Suppressor macrophage treated with lipopolysaccharide for 1 hour (primary cell): ENCODE results near the gene TMEM134.

Experiments used
- DNase-seq, 3 donors: peaks; one replicate each; pipeline ENCODE4 v3.0.0-alpha.2; 2020 to 2022

The TMEM134 gene

DNA sequence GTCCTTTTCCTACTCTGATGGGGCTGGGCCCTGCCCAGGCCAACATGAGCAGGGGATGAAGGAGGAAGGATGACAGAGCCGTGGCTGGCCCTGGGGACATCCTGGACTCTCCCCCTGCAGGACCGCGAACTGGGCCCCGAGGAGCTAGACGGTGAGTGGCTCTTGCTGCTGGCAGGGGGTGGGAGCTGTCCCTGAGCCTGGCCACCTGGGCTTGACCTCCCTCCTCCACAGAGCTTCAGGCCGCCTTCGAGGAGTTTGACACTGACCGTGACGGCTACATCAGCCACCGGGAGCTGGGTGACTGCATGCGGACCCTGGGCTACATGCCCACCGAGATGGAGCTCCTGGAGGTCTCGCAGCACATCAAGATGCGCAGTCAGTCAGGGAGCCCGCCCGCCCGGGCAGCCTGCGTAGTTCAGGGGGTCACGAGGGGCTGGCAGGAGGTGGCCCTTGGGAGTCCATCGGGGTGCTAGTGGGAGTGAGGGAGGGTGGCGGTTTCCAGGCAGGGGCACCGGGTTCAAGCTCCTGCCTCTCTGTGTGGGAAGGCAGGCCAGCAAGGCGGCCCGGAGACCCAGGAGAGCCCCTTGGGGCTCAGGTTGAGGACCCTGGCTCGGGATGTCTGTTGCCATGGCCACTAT is 12.9 kb downstream of the TMEM134 start:
- no peak for DNase-seq

GRCh38 chr11:67455054-67455453 is 14.0 kb downstream of the TMEM134 start, which contains the start of gene CABP4:
Gene CABP4 (plus strand): TSS chr11:67455354. CDS start chr11:67455424, 70 bp downstream.
- no peak for DNase-seq

DNA sequence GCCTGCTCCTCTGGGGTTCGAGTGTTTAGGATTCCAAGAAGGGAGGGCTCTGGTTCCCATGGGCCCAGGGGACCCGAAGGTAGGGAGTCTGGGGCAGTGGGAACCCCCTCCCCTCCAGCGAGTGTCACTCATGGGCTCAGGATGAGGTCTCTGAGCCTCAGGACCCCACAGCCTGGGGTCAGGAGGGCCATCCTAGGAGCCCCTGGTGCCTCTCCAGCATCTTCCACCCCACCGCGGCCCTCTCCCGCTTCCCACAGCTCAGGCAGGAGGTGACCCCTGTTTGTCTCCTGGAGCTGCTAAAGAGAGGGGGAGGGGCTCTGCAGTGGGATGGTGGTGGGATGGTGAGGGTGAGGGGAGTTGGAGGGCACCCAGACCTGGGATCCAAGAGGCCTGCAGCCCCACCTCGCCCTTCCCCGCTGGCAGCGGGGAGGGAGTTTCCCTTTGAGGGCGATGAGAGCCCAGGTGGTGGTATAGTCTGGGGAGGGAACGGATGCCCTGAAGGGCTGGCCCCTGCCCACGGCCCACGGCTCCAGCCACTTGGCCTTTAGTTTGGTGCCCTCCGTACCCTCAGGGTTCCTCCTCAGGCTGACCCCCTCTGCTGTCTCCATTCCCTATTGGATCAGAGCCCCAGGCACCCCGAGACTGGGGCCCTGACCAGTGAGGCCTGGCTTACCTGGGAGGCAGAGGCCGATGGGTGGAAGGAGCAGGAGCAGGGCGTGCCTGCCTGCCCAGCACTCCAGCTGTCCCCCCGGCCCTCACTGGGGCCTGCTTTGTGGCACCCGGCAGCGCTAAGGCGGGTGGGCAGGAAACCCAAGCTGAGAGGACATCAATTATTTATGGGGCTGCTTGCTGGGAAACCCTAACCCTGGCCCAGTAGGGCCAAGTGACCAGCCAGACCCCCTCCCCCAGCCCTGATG is 15.0 kb downstream of the TMEM134 start:
- DNase-seq, result no peak

DNA sequence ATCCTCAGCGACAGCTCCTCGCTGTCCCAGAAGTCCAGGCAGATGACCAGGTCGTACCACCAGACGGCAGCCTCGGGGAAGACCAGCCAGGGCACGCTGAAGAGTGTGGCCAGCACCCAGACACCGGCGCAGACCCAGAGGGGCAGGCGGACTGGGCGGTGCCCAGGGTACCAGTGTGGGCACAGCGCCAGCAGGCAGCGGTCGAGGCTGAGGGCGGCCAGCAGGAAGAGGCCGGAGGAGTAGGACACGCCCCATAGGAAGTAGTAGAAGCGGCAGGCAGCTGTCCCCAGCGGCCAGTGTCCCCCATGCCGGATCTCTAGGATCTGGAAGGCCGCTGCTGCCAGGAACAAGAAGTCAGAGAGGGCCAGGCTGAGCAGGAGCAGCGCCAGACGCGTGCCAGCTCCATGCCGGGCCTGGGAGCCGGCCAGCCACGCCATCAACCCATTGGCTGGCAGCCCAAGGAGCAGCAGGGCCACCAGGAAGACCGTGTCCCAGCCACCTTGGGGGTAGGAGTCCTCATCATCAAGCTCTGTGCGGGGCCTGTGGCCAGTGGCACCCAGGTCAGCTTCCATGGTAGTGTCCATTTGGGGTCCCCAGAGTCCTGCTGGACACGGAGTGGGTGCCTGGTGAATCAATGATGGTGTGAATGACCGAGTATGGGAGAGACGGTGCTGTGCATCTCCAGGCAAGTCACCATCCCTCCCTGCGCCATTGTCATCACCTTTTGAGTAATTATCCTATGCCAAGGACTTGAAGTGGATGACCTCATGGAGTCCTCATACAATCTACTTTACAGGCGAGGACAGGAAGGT is 16.7 kb downstream of the TMEM134 start, which contains the start of gene GPR152:
Gene GPR152 (minus strand): TSS at position 589 of the 812 bp plus-strand sequence. CDS start 5 bp downstream, at position 584.
- no peak for DNase-seq

DNA sequence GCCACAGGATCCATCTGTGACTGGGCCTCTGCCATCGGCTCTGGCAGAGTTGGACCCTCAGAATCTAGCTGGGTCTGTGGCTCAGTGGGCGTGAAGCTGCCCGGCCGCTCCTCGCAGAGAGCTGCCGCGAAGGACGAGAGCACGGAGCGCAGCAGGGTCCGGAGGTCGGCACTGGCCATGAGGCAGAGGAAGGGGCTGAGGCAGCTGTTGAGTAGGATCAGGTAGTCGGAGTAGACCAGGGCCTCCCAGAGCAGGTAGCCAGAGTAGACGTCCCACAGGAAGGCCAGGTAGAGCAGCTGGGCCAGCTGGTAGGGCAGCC is 17.4 kb downstream of the TMEM134 start:
- no peak for DNase-seq

GRCh38 chr11:67450796-67451657 is 18.0 kb downstream of the TMEM134 start:
- no peak for DNase-seq

DNA sequence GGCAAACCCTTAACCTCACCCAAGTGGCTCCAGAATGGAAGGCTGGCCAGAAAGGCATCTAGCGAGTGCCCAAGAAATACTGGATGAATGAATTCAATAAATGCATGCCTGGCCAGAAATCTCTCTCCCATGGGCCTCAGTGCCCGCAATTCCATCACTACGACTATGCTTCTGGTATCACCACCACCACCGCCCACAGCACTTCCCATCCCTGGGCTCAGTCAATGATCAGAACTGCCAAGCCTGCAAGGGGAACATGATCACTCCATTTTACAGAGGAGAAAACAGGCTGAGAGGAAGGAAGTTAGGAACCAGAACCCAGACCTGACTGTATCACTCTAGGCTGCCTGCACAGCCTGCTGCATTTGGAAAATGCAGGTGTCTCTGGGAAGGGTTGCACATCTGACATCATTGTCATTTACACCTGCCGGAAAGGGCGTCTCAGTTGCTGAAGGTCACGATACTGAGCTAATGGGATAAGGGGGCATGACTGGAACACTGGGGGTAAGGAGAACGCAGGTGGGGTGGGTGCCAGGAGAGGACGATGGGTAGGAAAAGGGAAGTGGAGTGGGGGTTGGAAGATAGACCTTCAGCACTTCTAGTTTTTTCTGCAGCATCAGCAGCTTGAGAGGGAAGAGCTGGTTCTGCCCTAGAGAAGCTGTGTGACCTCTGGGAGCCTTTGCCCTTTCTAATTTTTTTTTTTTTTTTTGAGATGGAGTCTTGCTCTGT is 19.8 kb downstream of the TMEM134 start:
- peak; percentile 64 to 69 (median 64) for DNase-seq

- no peak for DNase-seq
Measured at GRCh38 chr11:67448220-67448609, 20.8 kb downstream of the TMEM134 start.

- DNase-seq, result no peak
Measured at GRCh38 chr11:67445515-67445914, 23.5 kb downstream of the TMEM134 start.

DNA sequence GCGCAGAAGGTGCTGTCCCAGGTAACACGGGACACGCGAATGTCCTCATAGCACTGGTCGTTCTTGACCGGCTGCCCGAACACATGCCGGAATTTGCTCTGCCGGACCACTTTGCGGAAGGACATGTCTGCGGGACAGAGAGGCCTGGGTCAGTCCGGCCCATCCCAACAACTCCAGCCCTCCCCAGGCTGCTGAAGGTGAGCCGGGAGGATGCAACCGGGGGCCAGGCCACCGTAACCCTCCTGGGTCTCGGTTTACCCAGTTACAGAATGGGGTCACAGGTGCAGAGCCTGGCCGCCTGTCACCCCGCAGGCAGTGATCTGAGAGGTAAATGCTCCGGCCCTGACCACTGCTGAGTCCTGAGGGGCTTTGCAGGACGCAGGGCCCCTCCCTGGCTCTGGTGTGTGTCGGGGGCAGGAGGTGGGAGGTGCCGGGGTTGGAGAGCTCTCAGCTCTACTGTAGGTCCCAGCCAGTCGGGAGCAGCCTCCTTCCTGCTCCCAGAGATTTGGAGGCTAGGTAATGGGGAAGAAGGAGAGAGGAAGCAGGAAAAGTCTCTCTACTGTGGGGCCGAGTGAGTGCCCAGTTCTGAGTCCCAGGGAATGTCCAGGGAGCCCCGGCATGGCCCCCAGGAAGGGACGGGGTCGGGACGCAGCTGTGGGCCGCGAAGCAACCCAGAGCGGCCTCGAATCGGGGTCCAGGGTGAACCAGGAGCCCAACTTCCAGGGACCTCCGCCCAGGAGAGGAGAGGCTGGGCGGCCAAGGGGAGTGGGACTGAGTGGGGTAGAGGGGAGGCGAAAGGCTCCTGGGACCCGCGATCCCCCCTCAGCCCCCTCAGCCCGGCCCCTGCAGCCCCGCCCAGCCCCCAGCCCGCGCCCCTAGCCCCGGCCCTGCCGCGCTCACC is 26.3 kb downstream of the TMEM134 start:
- peak in 1 of 3 donors; percentile 15 for DNase-seq

DNA sequence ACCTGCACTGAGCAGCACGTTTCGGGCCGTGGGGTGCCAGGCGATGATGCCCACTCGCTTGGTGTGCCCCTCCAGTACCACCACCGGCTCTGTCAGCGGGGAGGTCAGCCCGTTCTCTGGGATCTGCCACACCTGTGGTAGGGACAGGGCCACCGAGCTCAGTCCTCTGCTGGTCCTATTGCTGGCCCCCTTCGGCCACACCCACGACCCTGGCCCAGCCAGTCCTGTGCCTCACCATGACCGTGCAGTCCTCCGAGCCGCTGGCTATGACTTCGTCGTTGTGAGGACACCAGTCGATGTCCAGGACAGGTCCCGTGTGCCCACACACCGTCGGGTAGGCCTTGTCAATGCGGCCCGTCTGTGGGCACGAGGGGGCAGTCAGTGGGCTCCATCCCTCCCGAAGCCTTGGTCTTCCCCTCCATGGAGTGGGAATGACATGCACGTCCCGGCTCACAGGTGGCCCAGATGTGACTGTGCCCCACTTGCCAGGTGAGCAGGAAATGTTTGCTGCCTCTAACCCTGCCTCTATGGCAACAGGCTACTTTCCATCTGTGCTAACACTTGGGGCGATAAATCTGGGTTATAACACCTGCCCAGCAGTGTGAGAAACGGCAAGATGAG is 27.2 kb downstream of the TMEM134 start:
- DNase-seq, result no peak

DNA sequence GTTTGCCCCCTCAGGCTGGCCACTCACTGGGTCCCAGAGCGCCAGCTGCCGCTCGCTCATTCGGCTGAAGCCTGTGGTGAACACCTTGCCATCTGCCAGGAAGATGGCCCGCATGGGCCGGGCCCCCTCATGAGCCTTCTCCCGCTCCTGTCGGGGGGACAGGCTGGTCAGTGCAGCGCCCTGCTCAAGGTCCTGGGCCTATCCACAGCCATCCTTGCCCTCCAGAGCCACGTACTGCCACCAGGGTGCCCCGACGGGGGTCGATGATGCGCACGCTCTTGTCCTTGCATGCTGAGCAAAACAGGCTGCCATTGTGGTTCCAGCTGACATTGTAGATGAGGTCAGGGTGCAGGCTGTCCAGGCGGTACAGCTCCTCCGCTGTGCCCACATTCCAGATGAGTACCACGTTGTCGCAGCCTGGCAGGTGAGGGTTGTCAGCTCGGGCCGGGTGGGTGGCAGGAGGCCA is 27.9 kb downstream of the TMEM134 start:
- DNase-seq, result no peak

DNA sequence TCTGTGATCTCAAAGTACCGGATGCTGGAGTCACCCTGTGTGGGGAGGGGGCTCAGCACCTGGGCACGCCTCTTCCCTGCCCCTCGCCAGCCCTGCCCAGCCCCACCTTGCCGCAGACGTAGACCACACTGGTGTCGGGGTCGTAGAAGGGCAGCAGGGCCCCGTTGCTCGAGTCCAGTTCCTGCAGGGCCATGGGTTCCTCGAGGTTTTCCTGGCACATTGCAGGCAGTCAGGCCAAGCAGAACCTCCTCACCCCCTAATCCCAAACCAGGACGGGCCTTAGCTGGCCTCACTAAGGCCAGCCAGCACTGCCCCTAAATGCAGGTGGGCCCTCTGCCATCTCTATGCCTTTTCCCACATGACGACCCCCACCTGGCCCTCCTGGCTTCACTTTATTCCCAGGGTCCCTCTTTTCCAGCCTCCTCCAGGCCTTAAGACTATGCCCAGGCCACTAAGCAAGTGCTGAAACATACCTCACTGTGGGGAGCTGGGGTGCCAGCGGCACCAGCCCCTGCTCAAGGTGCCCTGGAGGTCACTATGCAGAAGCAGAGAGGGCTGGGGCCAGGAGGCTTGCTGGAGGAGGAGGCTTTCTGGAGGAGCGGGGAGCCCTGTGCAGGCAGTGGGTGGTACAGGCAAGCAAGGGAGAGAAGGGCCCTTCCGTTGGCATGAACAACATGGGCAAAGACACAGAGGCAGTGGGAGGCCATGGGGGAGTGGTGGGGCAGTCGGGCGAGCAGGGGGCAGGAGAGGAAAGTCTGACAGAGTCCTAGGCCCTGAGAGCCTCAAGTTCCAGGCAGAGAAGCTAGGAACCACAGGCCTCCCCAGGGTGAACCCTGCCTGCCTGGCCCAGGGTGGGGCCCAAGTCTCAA is 28.6 kb downstream of the TMEM134 start:
- DNase-seq, result no peak

DNA sequence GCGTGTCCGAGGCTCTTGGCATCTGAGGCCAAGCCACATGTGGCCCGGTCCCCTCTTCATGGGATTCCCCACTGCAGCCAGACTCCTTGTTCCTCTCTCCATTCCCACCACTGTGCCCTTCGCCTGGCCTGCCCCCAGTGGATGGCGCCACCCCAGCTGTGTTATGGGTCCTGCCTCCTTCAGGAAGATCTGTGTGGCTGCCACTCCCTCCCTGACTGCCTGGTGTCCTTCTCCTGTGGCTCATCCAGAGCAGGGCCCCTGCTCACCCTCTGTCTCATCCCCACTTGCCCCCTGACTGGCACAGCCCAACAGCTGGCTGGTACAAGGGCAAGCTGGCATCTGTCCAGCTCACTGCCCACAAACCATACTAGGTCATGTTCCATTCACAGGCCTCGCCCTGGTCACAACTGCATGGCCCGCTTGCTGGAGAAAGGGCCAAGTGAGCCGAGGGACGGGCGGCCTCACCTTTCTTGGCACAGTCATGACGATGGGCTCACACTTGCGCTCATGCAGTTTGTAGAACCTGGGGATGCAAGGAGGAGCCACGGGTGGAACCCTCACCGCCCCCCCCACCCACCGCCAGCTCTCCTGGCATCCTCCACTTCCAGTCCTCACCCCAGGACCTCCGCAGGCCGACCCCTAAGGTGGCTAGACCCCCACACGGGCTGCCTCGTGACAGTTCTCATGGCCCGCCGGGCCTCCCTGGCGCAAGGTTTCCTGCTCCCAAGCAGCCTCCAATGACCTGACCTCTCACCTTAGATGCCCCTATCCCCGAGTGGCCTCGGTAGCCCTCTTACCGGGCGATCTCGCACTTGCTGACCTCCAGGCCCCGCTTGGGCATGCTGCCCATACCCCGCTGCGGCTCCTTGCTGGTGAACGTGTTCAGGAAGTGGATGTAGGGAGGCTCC is 29.5 kb downstream of the TMEM134 start:
- DNase-seq, result peak; percentile 75 to 88 (median 77)

DNA sequence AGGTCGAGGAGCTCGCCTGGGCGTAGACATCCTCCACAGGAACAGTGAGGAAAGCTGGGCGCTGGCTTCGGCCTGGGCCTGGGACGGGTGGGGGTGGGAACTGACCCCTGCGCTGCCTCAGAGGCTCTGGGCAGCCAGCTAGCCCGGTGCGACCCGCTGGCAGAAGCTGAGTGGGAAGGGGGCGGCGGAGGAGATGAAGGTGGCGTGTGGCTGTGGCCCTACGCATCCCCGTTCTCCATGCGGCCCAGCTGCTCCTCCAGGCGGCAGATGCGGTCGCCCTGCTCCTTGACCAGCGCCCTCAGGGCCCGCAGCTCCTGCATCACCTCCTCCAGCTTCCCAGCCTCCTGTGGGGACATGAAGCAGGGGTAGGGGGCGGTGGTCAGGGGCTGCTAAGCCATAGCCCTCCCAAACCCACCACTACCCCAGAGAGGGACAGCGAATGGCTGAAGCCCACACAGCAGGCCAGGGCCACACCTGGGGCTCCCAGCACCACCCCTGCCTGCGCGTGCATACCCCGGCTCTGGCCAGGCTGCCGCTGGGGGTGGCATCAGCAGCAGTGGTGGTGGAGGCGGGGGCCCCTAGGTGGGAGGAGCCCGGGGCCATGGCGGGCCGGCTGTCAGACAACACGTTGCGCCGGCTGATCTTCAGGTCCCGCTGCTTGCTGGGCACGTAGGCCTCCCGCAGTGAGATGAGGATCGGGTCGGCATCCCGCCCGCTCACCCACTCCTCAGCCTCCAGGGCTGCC is 30.7 kb downstream of the TMEM134 start:
- no peak for DNase-seq

DNA sequence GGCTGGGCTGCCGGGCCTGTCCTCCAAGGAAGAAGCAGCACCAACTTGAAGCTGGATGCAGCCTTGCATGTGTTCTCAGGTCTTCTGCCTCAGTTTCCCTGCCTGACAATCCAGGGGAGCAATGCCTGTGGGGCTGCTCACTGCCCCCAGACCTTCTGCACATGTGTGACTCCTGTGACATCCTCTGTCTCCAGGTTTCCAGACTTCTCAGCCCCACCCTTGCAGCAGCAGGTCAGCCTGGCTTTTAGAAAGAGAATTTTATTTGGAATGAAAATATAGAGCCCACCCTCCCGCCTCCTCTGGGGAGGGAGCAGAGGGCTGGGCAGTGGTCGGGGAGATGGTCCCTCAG is 31.3 kb downstream of the TMEM134 start:
- DNase-seq, result no peak
